ENCODE results near the gene OVOL1. TPM values are rescaled to one million over a fixed set of nuclear protein-coding genes. Genes with fewer than 3 reads are reported as not detected.

The OVOL1 gene
- total and polyA plus RNA-seq, 2 donors (not counting 1 experiment from before 2014, with no cell fraction given): 0.15 to 0.66 TPM

GRCh38 chr11:65811764-65812475 is 25.1 kb downstream of the OVOL1 start:
- Histone ChIP-seq H2AFZ (ENCODE audit: insufficient read depth, low read depth, low read length, poor library complexity, severe bottlenecking) (no peak overlapping the region), H3K4me1 (ENCODE audit: control insufficient read depth in 2 of 2, insufficient read depth in 2 of 2, low read length in 2 of 2) (peaks cover 0 to under 1% of the 10 kb centered on the region in 2 donors), H3K27ac (ENCODE audit: low read length in 2 of 2) (no peak overlapping the region), H3K79me2 (ENCODE audit: control insufficient read depth, insufficient read depth, low read length) (no peaks in the 10 kb centered on the region), H3K4me3 (ENCODE audit: control extremely low read depth in 1 of 5, extremely low read depth in 1 of 5, insufficient read depth in 1 of 5, low read depth in 2 of 5, low read length in 4 of 5) (no peak overlapping the region), H3K27me3 (replicated peaks in 1 of 4; ENCODE audit: control extremely low read depth in 1 of 4, control insufficient read depth in 3 of 4, insufficient read depth in 4 of 4, low read length in 3 of 4) (no peaks in the 10 kb centered on the region), H3K4me2 (replicated peaks; ENCODE audit: low read depth, low read length, poor library complexity, severe bottlenecking) (no peak overlapping the region), H3K9ac (ENCODE audit: low read length) (no peak overlapping the region), H4K20me1 (ENCODE audit: control insufficient read depth, insufficient read depth, low read length, poor library complexity, severe bottlenecking) (no peaks in the 10 kb centered on the region), H3K36me3 (replicated peaks in 1 of 2; ENCODE audit: control extremely low read depth in 1 of 2, control insufficient read depth in 1 of 2, extremely low read depth in 1 of 2, insufficient read depth in 2 of 2, low read length in 1 of 2) (no peaks in the 10 kb centered on the region), H3K9me3 (ENCODE audit: control extremely low read depth in 1 of 3, control insufficient read depth in 2 of 3, insufficient read depth in 1 of 3, low read length in 2 of 3) (no peaks in the 10 kb centered on the region)
- WGBS (ENCODE audit: insufficient coverage): 93% methylated on average over 15 of the region's 19 CpGs
- intact Hi-C loops (cut with micrococcal nuclease): no loop called here
- TF ChIP-seq EZH2 (IDR thresholded peaks at IDR 0.05; ENCODE audit: borderline replicate concordance, insufficient read depth, low read depth, low read length, poor library complexity, severe bottlenecking) (no peak), CTCF (IDR thresholded peaks at IDR 0.05) (no peak)
- H3K27me3 Mint-ChIP-seq: peaks cover 4% of the 10 kb centered on the region
- H3K4me1 Mint-ChIP-seq: peaks cover 2% of the 10 kb centered on the region
- H3K4me3 Mint-ChIP-seq: no peak overlapping the region
- no peaks in the 10 kb centered on the region for H3K9me3 Mint-ChIP-seq (ENCODE audit: insufficient read depth)
- ChIA-PET CTCF (interaction anchor here (0.7 to 2.7 kb wide), 2 partner anchors 32 to 183 kb away, joined by 4 to 10 read pairs; partner anchors contain the start of gene AP5B1), POLR2A (interaction anchor here (0.7 kb wide), 1 partner anchor 129 kb away, joined by 3 read pairs; no protein-coding TSS in a partner anchor)
- DNase-seq: no peak
- ATAC-seq (ENCODE audit: low read depth): no peak
- H3K27ac Mint-ChIP-seq: no peak overlapping the region
